Right lobe of liver (tissue), 4 donors: ENCODE data around the gene KCND3.

Experiments used
- POLR2A ChIP-seq: fragments of 450-650 bp; IDR thresholded peaks from one replicate; pipeline ENCODE4 v1.6.1; 2017; ENCODE audit warnings: antibody characterized with exemption, mild to moderate bottlenecking
- TF ChIP-seq, protein P1 (sequence below), 4 donors: fragments of 200-600 bp in 3 of 4; fragments of 450-650 bp in 1 of 4; IDR thresholded peaks; one replicate each; pipeline versions ENCODE4 v1.5.1 to v1.8.0; 2016 to 2022; ENCODE audit warnings: antibody characterized with exemption in 4 of 4, mild to moderate bottlenecking in 2 of 4
- donor health status: DM: no; HTN: no; CAD: no.
- donor health status: DM: no; HTN: no; CAD: no.
- donor health status: DM: no; HTN: yes; CAD: no.

DNA sequence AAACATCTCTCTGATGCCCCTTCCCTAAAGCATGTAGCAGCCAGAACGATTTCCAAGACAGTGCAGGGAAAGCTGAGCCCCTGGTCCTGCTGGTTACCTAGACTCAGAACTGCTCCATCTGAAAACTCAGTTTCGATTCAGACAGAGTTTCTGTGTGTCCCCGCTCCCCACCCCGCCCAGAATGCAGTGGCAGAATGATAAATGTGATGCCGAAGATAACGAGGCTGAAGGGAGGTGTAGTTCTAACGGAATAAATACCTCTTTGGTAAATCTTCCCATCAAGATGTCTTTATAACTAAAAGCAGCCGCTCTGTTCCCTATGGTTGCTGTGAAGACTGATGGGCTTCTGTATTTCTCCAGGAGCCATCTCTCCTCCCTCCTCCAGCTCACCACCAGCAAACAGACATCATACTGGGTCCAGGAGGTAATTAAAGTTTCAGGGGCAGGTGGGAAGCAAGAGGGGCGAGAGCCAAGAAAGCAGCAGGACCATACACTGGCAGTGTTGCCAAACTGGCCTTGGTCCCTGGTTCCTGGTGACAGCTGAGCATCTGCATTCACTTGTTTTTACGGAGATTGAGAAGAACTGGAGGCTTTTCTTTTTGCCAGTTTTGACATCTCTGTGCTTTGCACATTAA lies 156.8 kb downstream of the KCND3 start:
- TF ChIP-seq, protein P1, sequence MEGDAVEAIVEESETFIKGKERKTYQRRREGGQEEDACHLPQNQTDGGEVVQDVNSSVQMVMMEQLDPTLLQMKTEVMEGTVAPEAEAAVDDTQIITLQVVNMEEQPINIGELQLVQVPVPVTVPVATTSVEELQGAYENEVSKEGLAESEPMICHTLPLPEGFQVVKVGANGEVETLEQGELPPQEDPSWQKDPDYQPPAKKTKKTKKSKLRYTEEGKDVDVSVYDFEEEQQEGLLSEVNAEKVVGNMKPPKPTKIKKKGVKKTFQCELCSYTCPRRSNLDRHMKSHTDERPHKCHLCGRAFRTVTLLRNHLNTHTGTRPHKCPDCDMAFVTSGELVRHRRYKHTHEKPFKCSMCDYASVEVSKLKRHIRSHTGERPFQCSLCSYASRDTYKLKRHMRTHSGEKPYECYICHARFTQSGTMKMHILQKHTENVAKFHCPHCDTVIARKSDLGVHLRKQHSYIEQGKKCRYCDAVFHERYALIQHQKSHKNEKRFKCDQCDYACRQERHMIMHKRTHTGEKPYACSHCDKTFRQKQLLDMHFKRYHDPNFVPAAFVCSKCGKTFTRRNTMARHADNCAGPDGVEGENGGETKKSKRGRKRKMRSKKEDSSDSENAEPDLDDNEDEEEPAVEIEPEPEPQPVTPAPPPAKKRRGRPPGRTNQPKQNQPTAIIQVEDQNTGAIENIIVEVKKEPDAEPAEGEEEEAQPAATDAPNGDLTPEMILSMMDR (IDR thresholded peaks at IDR 0.05): no peak
- TF ChIP-seq POLR2A: no peak
